ENCODE data around the gene KANSL3.
A peak's percentile ranks its signal among the peaks of the same experiment; 100 is the strongest.
"Not testable (repeated sequence)": the region's sequence is repeated elsewhere in the genome, so short reads cannot be mapped to it uniquely, and the experiment has no call there.

Gene KANSL3

GRCh38 chr2:96564026-96564425, 74.1 kb downstream of the KANSL3 start:
- DNase-seq: no peak

DNA sequence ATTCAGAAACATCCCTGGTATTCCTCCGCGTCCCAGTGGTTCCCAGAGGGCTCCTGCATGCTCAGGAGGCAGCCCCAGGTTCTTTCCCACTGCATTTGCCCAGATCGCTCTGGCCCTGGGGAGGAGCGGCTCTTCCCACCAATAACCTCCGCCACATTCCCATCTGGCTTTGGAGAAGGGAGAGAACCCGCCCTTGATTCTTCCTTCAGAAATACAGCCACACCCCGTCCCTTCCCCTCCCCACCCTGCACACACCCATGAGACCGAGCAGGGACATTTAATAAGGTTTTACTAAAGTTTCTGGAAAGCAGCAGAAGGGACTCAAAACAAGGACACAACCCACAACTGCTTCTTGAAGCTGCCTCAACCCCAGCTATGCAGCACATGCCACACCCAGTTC, 79.6 kb downstream of the KANSL3 start:
- no peak for DNase-seq

DNA sequence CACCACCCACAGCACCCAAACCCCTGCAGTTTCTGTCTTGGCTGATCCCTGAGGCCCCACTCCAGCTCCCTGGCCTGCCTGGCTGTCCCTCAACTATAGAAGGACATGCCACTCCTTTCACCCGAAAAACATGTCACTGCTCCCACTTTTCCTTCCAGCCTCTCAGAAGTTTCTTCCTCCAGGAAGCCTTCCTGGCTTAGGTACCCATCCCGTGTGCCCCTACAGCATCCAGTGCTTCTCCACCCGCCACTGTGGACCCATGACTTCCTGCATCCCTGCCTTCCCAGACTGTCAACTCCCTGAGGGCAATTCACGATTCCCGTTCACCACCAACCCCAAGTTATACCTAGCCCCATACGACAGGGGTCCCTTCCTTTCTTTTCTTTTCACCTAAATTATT, 80.1 kb downstream of the KANSL3 start:
- no peak for DNase-seq

- not testable (repeated sequence) for DNase-seq
Observed at GRCh38 chr2:96557421-96557820, 80.7 kb downstream of the KANSL3 start.

GRCh38 chr2:96556441-96557330, 81.4 kb downstream of the KANSL3 start:
- DNase-seq: peak in 1 of 56 donors; percentile 51

DNA sequence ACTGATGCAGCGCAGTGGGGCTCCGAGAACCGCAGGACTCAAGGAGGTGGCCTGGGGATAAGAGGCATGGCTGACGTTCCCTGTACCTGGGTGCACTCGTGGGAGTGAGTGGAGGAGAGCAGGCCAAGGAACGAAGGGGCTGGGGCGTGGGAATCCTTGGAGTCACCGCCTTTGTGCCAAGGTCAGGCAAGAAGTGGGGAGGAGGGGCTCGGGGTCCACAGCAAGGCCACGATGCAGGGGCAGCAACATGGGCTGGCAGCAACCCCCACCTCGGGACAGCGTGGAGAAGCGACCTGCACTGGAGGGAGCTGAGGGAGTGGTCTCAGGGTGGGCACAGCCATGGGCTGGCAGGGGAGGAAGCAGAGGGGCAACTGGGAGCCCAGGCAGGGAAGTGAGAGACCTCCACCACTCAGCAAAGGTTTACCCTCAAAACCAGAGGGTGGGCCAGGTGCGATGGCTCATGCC, 82.9 kb downstream of the KANSL3 start:
- no peak for DNase-seq

- DNase-seq: peak in 44 of 56 donors; percentile 11 to 81 (median 40)
Observed at GRCh38 chr2:96554293-96555145, 83.6 kb downstream of the KANSL3 start.

GRCh38 chr2:96553957-96554292, 84.2 kb downstream of the KANSL3 start:
- DNase-seq: not testable (repeated sequence)

DNA sequence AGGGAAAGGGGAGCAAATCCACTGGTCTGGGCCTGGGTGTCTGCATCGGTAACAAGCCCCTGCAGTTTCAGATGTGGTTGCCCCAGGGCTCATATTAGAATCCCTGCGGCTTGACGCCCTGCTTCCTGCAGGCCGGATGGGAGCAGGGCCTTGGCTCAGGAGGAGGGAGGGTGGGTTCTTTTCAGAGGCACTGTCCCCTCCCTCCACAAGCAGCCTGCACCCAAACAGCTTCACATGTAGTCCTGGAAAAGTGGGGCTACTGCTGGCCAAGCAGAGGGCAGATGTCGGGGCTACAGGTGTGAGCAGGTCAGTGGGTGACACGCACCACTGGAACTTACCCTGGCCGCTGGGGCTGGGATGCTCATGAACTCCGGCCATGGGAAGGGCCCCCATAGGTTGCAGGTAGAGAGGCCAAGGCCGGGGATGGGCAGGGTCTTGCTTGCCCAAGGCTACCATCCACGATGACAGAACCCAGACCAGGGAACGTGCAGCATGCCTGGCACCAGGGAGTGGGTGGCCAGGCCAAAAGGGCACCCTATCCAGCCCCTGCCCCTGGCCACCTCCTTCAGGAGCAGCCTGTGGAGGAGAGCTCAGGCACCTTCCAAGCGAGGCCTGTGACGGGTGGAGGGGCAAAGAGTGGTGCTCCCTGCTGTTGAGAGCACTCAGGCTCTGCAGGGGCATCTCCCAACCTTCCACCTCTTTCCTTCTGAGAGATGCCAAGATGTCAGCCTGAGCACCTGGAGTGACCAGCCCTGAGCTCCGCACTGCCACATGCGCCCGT, 84.7 kb downstream of the KANSL3 start:
- DNase-seq: no peak

GRCh38 chr2:96552315-96553175, 85.6 kb downstream of the KANSL3 start:
- DNase-seq: no peak

DNA sequence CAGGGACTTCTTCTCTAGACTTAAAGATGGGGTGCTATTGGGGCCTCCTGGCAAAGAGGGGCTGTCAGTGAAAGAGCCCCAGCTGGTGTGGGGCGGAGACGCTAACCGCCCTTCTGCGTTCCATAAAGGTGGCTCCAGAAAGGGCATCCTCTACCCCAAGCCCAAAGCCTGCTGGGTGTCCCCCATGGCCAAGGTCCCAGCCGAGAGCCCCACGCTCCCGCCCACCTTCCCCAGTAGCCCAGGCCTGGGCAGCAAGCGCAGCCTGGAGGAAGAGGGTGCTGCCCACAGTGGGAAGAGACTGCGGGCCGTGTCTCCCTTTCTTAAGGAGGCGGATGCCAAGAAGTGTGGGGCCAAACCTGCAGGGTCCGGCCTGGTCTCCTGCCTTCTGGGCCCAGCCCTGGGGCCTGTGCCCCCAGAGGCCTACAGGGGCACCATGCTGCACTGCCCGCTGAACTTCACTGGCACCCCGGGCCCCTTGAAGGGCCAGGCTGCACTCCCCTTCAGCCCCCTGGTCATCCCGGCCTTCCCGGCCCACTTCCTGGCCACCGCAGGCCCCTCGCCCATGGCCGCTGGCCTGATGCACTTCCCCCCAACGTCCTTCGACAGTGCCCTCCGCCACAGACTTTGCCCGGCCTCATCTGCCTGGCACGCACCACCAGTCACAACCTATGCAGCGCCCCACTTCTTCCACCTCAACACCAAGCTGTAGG, 86.4 kb downstream of the KANSL3 start:
- no peak for DNase-seq

- no peak for DNase-seq
Observed at GRCh38 chr2:96550787-96551604, 87.1 kb downstream of the KANSL3 start.

GRCh38 chr2:96549967-96550786, 87.9 kb downstream of the KANSL3 start:
- DNase-seq: no peak

GRCh38 chr2:96549466-96549785, 88.7 kb downstream of the KANSL3 start:
- no peak for DNase-seq

GRCh38 chr2:96548558-96549465, 89.3 kb downstream of the KANSL3 start:
- no peak for DNase-seq

DNA sequence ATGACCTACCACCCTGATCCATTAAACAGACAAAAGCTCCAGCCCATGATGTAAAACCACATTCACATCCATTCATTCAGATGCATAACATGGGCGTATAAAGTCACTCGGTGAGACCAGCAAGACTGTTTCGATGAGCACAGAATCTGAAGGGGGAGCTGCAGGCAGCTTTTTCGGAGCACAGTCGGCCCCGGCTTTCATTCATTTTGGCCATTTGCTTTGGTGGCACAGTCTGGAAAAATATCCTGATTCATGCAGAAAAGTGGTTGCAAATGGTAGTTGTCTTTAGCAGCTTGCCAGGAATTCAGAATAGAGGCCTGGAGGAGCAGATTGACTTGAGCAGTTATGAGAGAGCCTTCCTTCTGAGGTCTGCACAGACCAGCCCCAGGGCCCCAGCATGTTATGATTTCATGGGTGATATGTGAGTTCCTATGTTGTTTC, 90.4 kb downstream of the KANSL3 start:
- peak in 2 of 56 donors; percentile 8 to 13 for DNase-seq

GRCh38 chr2:96547203-96547641, 90.9 kb downstream of the KANSL3 start:
- no peak for DNase-seq

Data from nucleus accumbens (tissue), 56 donors.